HL-60 (cell line): ENCODE measurements around the gene DISP2.

ENCODE experiments used
- DNase-seq, 2 experiments: peaks; one replicate each; pipeline ENCODE4 v3.0.0-alpha.2; 2010 to 2020; ENCODE audit warnings: low read depth in 1 of 2, low spot score in 1 of 2
- H3K27ac ChIP-seq: fragments of 250-450 bp; sonication (Bioruptor Pico); replicated peaks from 2 replicates; pipeline ENCODE4 v1.5.1; 2020; ENCODE audit warnings: mild to moderate bottlenecking, moderate library complexity
- H3K27me3 ChIP-seq: fragments of 250-450 bp; sonication (Bioruptor Pico); 2 replicates; pipeline ENCODE4 v1.5.1; 2021; ENCODE audit warnings: mild to moderate bottlenecking, moderate library complexity; ENCODE audit not compliant: insufficient read depth, poor library complexity, severe bottlenecking
- H3K4me3 ChIP-seq: replicated peaks from 2 replicates; pipeline ENCODE4 v1.5.1; 2011; ENCODE audit warnings: mild to moderate bottlenecking, control low read depth, low read length; ENCODE audit not compliant: insufficient read depth
- CTCF ChIP-seq: IDR thresholded peaks from one replicate; pipeline ENCODE4 v1.5.1; 2011; ENCODE audit warnings: low read length, control low read depth, inconsistent platforms; ENCODE audit not compliant: insufficient read depth
- GABPA ChIP-seq: IDR thresholded peaks from 2 replicates; pipeline ENCODE4 v1.6.1; 2012; ENCODE audit warnings: low read depth
- POLR2AphosphoS5 ChIP-seq: IDR thresholded peaks from 2 replicates; pipeline ENCODE4 v1.6.1; 2012; ENCODE audit warnings: low read depth
- SPI1 ChIP-seq: IDR thresholded peaks from 2 replicates; pipeline ENCODE4 v1.6.1; 2012; ENCODE audit warnings: low read depth, mild to moderate bottlenecking, borderline replicate concordance
- TF ChIP-seq, protein P1 (sequence below): IDR thresholded peaks from 2 replicates; pipeline ENCODE4 v1.6.1; 2012; ENCODE audit warnings: low read depth; ENCODE audit not compliant: insufficient replicate concordance

Gene DISP2

DNA sequence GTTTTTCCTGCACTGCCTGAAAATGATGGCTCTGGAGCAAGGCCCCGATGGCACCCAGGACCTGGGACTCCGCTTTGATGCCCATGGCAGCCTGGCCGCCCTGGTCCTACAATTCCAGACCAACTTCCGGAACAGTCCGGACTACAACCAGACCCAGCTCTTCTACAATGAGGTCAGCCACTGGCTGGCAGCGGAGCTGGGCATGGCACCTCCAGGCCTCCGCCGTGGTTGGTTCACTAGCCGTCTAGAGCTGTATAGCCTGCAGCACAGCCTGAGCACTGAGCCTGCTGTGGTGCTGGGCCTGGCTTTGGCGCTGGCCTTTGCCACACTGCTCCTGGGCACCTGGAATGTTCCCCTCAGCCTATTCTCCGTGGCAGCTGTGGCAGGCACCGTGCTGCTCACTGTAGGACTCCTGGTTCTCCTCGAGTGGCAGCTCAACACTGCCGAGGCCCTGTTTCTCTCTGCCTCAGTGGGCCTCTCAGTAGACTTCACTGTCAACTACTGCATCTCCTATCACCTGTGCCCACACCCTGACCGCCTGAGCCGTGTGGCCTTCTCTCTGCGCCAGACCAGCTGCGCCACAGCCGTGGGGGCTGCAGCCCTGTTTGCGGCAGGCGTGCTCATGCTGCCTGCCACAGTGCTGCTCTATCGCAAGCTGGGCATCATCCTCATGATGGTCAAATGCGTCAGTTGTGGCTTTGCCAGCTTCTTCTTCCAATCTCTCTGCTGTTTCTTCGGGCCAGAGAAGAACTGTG is 10.9 kb downstream of the DISP2 start:
- no peak overlapping the region for H3K27ac ChIP-seq
- no peak for TF ChIP-seq SPI1
- no peak for TF ChIP-seq POLR2AphosphoS5
- TF ChIP-seq GABPA = no peak
- no peak for TF ChIP-seq CTCF
- TF ChIP-seq, protein P1, sequence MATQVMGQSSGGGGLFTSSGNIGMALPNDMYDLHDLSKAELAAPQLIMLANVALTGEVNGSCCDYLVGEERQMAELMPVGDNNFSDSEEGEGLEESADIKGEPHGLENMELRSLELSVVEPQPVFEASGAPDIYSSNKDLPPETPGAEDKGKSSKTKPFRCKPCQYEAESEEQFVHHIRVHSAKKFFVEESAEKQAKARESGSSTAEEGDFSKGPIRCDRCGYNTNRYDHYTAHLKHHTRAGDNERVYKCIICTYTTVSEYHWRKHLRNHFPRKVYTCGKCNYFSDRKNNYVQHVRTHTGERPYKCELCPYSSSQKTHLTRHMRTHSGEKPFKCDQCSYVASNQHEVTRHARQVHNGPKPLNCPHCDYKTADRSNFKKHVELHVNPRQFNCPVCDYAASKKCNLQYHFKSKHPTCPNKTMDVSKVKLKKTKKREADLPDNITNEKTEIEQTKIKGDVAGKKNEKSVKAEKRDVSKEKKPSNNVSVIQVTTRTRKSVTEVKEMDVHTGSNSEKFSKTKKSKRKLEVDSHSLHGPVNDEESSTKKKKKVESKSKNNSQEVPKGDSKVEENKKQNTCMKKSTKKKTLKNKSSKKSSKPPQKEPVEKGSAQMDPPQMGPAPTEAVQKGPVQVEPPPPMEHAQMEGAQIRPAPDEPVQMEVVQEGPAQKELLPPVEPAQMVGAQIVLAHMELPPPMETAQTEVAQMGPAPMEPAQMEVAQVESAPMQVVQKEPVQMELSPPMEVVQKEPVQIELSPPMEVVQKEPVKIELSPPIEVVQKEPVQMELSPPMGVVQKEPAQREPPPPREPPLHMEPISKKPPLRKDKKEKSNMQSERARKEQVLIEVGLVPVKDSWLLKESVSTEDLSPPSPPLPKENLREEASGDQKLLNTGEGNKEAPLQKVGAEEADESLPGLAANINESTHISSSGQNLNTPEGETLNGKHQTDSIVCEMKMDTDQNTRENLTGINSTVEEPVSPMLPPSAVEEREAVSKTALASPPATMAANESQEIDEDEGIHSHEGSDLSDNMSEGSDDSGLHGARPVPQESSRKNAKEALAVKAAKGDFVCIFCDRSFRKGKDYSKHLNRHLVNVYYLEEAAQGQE = no peak
- H3K27me3 ChIP-seq = no peaks in the 10 kb centered on the region
- DNase-seq = no peak
- no peak overlapping the region for H3K4me3 ChIP-seq

- TF ChIP-seq POLR2AphosphoS5 (no peak), CTCF (no peak), SPI1 (no peak), GABPA (no peak)
- TF ChIP-seq, protein P1 = no peak
- no peak for DNase-seq
- no peak overlapping the region for H3K4me3 ChIP-seq
- H3K27me3 ChIP-seq = no peaks in the 10 kb centered on the region
- no peak overlapping the region for H3K27ac ChIP-seq
Measured at GRCh38 chr15:40369474-40369869, 11.5 kb downstream of the DISP2 start.

GRCh38 chr15:40369971-40370370 is 12.0 kb downstream of the DISP2 start:
- Histone ChIP-seq H3K27ac (no peak overlapping the region), H3K4me3 (no peak overlapping the region), H3K27me3 (no peaks in the 10 kb centered on the region)
- DNase-seq = no peak
- TF ChIP-seq, protein P1 = no peak
- no peak for TF ChIP-seq SPI1
- no peak for TF ChIP-seq POLR2AphosphoS5
- TF ChIP-seq CTCF = no peak
- no peak for TF ChIP-seq GABPA
